Activated naive CD8-positive, alpha-beta T cell treated with anti-CD3 and anti-CD28 coated beads for 36 hours (primary cell): ENCODE measurements around the gene L3MBTL3. TPM values are rescaled to one million over a fixed set of nuclear protein-coding genes. Genes with fewer than 3 reads are reported as not detected.

ENCODE experiments used
- DNase-seq: peaks from one replicate; pipeline ENCODE4 v3.0.0; 2021
- H3K27ac Mint-ChIP-seq: one replicate; pipeline ENCODE4 v1.8.0; 2022; ENCODE audit warnings: mild to moderate bottlenecking, moderate library complexity, mixed read lengths
- H3K27me3 Mint-ChIP-seq: one replicate; pipeline ENCODE4 v1.8.0; 2022; ENCODE audit warnings: mild to moderate bottlenecking, mixed read lengths
- H3K36me3 Mint-ChIP-seq: one replicate; pipeline ENCODE4 v1.8.0; 2021; ENCODE audit warnings: mild to moderate bottlenecking, mixed read lengths
- H3K4me1 Mint-ChIP-seq: one replicate; pipeline ENCODE4 v1.8.0; 2021; ENCODE audit warnings: mixed read lengths
- H3K4me3 Mint-ChIP-seq: one replicate; pipeline ENCODE4 v1.8.0; 2022; ENCODE audit warnings: mild to moderate bottlenecking, moderate library complexity, mixed read lengths
- H3K9me3 Mint-ChIP-seq: one replicate; pipeline ENCODE4 v1.8.0; 2022; ENCODE audit warnings: mixed read lengths
- total RNA-seq, 2 experiments: library from RNA; stranded (reverse); gene quantifications; one replicate each; pipeline ENCODE4 v1.2.3, GENCODE V29; 2021

Gene L3MBTL3
- total RNA-seq, 2 experiments from 2014 or later: 11.1 to 12.9 TPM

GRCh38 chr6:130043344-130043743 lies 25.0 kb downstream of the L3MBTL3 start:
- peaks cover 24% of the 10 kb centered on the region for H3K4me1 Mint-ChIP-seq
- peaks cover 10% of the 10 kb centered on the region for H3K36me3 Mint-ChIP-seq
- DNase-seq: no peak
- H3K27me3 Mint-ChIP-seq: no peaks in the 10 kb centered on the region
- H3K4me3 Mint-ChIP-seq: no peak overlapping the region
- H3K9me3 Mint-ChIP-seq: no peaks in the 10 kb centered on the region
- H3K27ac Mint-ChIP-seq: no peak overlapping the region

- Mint-ChIP-seq H3K27me3 (no peaks in the 10 kb centered on the region), H3K9me3 (no peaks in the 10 kb centered on the region), H3K27ac (no peak overlapping the region), H3K4me1 (peaks cover 15% of the 10 kb centered on the region), H3K36me3 (peaks cover 12% of the 10 kb centered on the region), H3K4me3 (no peak overlapping the region)
- no peak for DNase-seq
Observed at GRCh38 chr6:130045622-130046021, 27.2 kb downstream of the L3MBTL3 start.

- Mint-ChIP-seq H3K4me3 (no peak overlapping the region), H3K36me3 (peaks cover 12% of the 10 kb centered on the region), H3K9me3 (no peaks in the 10 kb centered on the region)
Observed at GRCh38 chr6:130046671-130047070, 28.3 kb downstream of the L3MBTL3 start.

GRCh38 chr6:130047088-130047995 lies 29.0 kb downstream of the L3MBTL3 start:
- Mint-ChIP-seq H3K27me3 (no peaks in the 10 kb centered on the region), H3K4me1 (peaks cover 8% of the 10 kb centered on the region), H3K36me3 (peaks cover 12% of the 10 kb centered on the region), H3K4me3 (no peak overlapping the region), H3K27ac (no peak overlapping the region), H3K9me3 (no peaks in the 10 kb centered on the region)
- DNase-seq: no peak

More at GRCh38 chr6:130046671-130047070, 28.3 kb downstream of the L3MBTL3 start:
- Mint-ChIP-seq H3K27ac (no peak overlapping the region), H3K4me1 (peaks cover 8% of the 10 kb centered on the region), H3K27me3 (no peaks in the 10 kb centered on the region)
- DNase-seq: no peak

- Mint-ChIP-seq H3K4me1 (peaks cover 3% of the 10 kb centered on the region), H3K27ac (no peak overlapping the region), H3K9me3 (no peaks in the 10 kb centered on the region), H3K4me3 (no peak overlapping the region), H3K36me3 (peaks cover 16% of the 10 kb centered on the region), H3K27me3 (no peaks in the 10 kb centered on the region)
- DNase-seq: no peak
Observed at GRCh38 chr6:130050230-130050629, 31.8 kb downstream of the L3MBTL3 start.

- Mint-ChIP-seq H3K27ac (no peak overlapping the region), H3K9me3 (no peaks in the 10 kb centered on the region), H3K4me3 (no peak overlapping the region), H3K27me3 (no peaks in the 10 kb centered on the region), H3K36me3 (peaks cover 30% of the 10 kb centered on the region), H3K4me1 (peaks cover 1% of the 10 kb centered on the region)
- no peak for DNase-seq
Observed at GRCh38 chr6:130054725-130055124, 36.3 kb downstream of the L3MBTL3 start.

GRCh38 chr6:130055271-130055670 lies 36.9 kb downstream of the L3MBTL3 start:
- Mint-ChIP-seq H3K4me1 (peaks cover 1% of the 10 kb centered on the region), H3K9me3 (no peaks in the 10 kb centered on the region), H3K4me3 (no peak overlapping the region), H3K36me3 (peaks cover 27% of the 10 kb centered on the region), H3K27me3 (no peaks in the 10 kb centered on the region), H3K27ac (no peak overlapping the region)
- DNase-seq: no peak

GRCh38 chr6:130057495-130057894 lies 39.1 kb downstream of the L3MBTL3 start:
- Mint-ChIP-seq H3K36me3 (peaks cover 32% of the 10 kb centered on the region), H3K4me1 (peaks cover 1% of the 10 kb centered on the region)

GRCh38 chr6:130063806-130064205 lies 45.4 kb downstream of the L3MBTL3 start:
- Mint-ChIP-seq H3K27me3 (no peaks in the 10 kb centered on the region), H3K4me1 (no peaks in the 10 kb centered on the region), H3K4me3 (no peak overlapping the region), H3K9me3 (no peaks in the 10 kb centered on the region), H3K36me3 (peaks cover 12% of the 10 kb centered on the region), H3K27ac (no peak overlapping the region)
- no peak for DNase-seq

More at GRCh38 chr6:130057495-130057894, 39.1 kb downstream of the L3MBTL3 start:
- H3K4me3 Mint-ChIP-seq: no peak overlapping the region
- no peak for DNase-seq
- no peak overlapping the region for H3K27ac Mint-ChIP-seq
- no peaks in the 10 kb centered on the region for H3K27me3 Mint-ChIP-seq
- no peaks in the 10 kb centered on the region for H3K9me3 Mint-ChIP-seq

- peaks cover 17% of the 10 kb centered on the region for H3K36me3 Mint-ChIP-seq
- H3K9me3 Mint-ChIP-seq: no peaks in the 10 kb centered on the region
- H3K4me1 Mint-ChIP-seq: no peaks in the 10 kb centered on the region
- no peaks in the 10 kb centered on the region for H3K27me3 Mint-ChIP-seq
- H3K27ac Mint-ChIP-seq: no peak overlapping the region
- no peak overlapping the region for H3K4me3 Mint-ChIP-seq
- DNase-seq: no peak
Observed at GRCh38 chr6:130065609-130066156, 47.3 kb downstream of the L3MBTL3 start.

GRCh38 chr6:130069485-130069884 lies 51.1 kb downstream of the L3MBTL3 start:
- peaks cover 13% of the 10 kb centered on the region for H3K36me3 Mint-ChIP-seq
- DNase-seq: no peak

GRCh38 chr6:130070326-130070725 lies 51.9 kb downstream of the L3MBTL3 start:
- Mint-ChIP-seq H3K4me1 (peaks cover 4% of the 10 kb centered on the region), H3K9me3 (no peaks in the 10 kb centered on the region), H3K27me3 (no peaks in the 10 kb centered on the region), H3K36me3 (peaks cover 13% of the 10 kb centered on the region), H3K27ac (no peak overlapping the region), H3K4me3 (no peak overlapping the region)
- no peak for DNase-seq

More at GRCh38 chr6:130069485-130069884, 51.1 kb downstream of the L3MBTL3 start:
- Mint-ChIP-seq H3K27me3 (no peaks in the 10 kb centered on the region), H3K4me3 (no peak overlapping the region), H3K4me1 (no peaks in the 10 kb centered on the region), H3K27ac (no peak overlapping the region), H3K9me3 (no peaks in the 10 kb centered on the region)

GRCh38 chr6:130070792-130071191 lies 52.4 kb downstream of the L3MBTL3 start:
- no peak overlapping the region for H3K4me3 Mint-ChIP-seq
- no peak for DNase-seq
- peaks cover 13% of the 10 kb centered on the region for H3K36me3 Mint-ChIP-seq
- peaks cover 5% of the 10 kb centered on the region for H3K4me1 Mint-ChIP-seq
- H3K9me3 Mint-ChIP-seq: no peaks in the 10 kb centered on the region
- no peak overlapping the region for H3K27ac Mint-ChIP-seq
- H3K27me3 Mint-ChIP-seq: no peaks in the 10 kb centered on the region

- Mint-ChIP-seq H3K4me3 (no peak overlapping the region), H3K36me3 (peaks cover 6% of the 10 kb centered on the region), H3K27me3 (no peaks in the 10 kb centered on the region), H3K4me1 (peaks cover 5% of the 10 kb centered on the region), H3K9me3 (no peaks in the 10 kb centered on the region), H3K27ac (no peak overlapping the region)
- no peak for DNase-seq
Observed at GRCh38 chr6:130075879-130076460, 57.6 kb downstream of the L3MBTL3 start.

- peaks cover 6% of the 10 kb centered on the region for H3K36me3 Mint-ChIP-seq
Observed at GRCh38 chr6:130076512-130076911, 58.1 kb downstream of the L3MBTL3 start.

More at GRCh38 chr6:130076512-130076911, 58.1 kb downstream of the L3MBTL3 start:
- no peaks in the 10 kb centered on the region for H3K27me3 Mint-ChIP-seq
- H3K9me3 Mint-ChIP-seq: no peaks in the 10 kb centered on the region
- H3K4me3 Mint-ChIP-seq: no peak overlapping the region
- no peak for DNase-seq
- H3K4me1 Mint-ChIP-seq: peaks cover 5% of the 10 kb centered on the region
- no peak overlapping the region for H3K27ac Mint-ChIP-seq
